Measurements from ENCODE around the gene NPBWR2.
A peak's percentile ranks its signal among the peaks of the same experiment; 100 is the strongest.

Gene NPBWR2

DNA sequence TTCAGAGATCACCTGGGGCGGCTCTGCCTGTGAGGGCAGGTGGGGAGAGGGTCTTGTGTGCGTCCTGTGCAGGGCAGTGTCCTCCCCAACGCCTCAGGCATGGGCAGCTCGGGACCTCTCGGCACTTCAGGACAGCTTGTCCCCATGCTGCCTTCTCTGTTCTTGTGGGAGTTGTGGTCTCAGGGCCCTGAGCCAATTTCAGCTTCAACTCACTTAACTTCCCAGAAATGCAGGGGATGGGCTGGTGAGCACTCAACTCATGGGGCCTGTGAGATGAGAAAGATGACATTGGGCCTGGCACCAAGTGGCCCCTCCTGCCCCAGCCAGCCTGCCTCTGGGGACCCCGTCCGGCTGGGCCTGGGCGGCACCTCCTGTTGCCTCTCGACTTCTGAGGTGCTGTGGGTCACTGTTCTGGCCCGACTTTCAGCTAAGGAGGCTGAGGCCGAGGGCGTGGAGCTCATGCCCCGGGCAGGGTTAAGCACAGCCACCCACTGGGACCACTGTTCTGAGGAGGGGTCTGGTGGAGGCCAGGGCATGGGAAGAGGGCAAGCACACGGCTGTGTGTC, 34.8 kb downstream of the NPBWR2 start:
- no peak for DNase-seq (ENCODE audit: low read depth in 2 of 2)

DNA sequence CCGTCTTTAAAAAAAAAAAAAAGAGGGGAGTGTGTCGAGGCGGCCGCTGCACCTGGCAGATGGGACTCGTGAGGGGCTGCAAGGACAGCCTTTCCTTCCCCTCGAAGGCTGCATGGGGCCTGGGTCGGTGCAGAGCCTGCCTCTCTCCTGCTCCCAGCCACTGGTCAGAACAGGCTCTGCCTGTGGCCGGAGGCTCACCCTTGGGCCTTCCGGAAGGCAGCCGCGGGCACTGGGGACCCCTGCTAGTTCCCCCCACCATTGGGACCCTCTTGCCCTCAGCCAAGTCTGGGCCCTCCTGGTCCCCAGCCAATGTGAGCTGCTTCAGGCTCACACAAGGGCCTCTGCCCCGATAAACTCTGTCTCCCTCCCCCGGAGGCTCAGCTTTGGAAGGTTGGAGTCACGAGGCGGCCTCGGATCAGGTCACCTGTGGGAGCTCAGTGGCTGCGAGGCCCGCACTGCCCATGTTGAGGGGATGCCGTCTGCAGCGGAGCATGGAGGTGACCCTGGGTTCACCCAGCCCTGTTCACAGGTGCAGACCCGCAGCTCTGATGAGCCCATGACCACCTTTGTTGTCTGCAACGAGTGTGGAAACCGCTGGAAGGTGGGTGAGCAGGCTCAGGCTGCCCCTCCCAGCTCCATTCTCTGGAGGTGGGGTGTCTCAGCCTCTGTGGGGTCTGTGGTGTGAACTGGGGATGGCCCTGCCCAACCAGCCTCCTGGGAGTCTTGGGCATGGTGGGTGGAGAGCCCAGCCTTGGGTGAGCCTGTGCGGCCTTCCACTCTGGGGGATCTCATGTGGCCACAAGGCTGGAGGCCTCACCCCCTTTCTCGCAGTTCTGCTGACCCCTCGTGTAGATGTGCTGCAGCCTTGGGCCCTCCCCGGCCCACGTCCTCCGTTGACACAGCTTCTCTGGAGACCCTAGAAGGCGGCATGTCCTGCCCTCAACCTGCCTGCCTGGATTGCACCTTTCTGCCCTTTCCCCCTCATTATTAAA, 35.7 kb downstream of the NPBWR2 start:
- no peak for DNase-seq (ENCODE audit: low read depth in 2 of 2)

DNA sequence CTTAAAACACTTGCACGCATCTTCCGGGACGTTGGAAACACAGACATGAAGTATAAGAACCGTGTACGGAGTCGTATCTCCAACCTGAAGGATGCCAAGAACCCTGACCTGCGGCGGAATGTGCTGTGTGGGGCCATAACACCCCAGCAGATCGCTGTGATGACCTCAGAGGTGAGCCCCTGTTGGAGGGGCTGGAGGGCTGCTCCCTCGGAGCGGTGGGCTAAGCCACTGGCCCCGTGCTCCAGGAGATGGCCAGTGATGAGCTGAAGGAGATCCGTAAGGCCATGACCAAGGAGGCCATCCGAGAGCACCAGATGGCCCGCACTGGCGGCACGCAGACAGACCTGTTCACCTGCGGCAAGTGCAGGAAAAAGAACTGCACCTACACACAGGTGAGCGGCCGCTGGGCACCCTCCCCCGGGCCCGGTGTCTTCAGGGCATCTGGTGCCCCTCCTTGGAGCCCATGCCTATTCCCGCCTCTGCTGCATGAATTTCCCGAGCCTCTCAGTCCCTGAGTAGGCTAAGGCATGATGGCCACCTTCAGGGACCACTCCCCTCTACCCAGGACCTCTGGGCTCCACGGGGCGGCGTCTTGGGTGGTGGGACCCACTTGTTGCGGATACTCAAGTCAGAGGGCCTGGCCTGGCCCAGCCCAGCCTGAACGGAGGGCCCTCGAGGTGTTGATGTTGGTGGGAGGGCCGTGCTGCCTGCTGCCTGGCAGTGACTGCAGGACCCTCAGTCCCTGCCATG, 36.9 kb downstream of the NPBWR2 start:
- DNase-seq (ENCODE audit: low read depth in 2 of 2) = no peak

DNA sequence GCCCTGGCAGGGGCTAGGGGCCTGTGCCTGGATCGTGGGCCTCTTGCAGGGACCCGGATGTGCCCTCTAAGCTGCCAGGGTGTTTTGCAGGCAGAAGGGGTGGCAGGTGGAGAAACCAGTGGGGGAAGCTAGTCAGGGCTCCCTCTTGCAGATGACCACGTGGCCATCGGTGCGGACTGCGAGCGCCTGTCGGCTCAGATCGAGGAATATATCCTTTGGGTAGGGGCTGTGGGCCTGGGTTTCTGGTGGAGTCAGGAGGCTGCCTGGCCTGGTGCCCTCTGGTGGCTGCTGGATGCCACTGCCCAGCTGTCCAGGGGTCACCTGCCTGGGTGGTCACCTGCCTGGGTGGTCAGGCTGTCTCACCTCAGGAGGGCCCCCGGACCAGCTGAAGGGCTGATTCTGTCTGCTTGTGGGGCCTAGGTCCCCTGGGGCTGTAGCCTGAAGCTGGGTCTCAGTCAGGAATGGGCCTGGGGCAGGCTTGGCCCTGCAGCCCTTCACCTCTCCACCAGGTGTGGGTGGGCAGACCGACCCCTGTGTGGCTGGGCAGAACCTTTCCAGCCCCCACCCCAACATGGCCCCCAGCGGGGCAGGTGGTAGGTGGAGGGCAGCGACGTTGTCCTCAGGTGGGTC, 37.6 kb downstream of the NPBWR2 start:
- DNase-seq (ENCODE audit: low read depth in 2 of 2) = no peak

- DNase-seq (ENCODE audit: low read depth in 2 of 2) = no peak
These were observed 38.2 kb downstream of the NPBWR2 start for GRCh38 chr20:64069209-64069613.

- DNase-seq (ENCODE audit: low read depth in 2 of 2) = no peak
These were observed 38.8 kb downstream of the NPBWR2 start for GRCh38 chr20:64068386-64069208.

DNA sequence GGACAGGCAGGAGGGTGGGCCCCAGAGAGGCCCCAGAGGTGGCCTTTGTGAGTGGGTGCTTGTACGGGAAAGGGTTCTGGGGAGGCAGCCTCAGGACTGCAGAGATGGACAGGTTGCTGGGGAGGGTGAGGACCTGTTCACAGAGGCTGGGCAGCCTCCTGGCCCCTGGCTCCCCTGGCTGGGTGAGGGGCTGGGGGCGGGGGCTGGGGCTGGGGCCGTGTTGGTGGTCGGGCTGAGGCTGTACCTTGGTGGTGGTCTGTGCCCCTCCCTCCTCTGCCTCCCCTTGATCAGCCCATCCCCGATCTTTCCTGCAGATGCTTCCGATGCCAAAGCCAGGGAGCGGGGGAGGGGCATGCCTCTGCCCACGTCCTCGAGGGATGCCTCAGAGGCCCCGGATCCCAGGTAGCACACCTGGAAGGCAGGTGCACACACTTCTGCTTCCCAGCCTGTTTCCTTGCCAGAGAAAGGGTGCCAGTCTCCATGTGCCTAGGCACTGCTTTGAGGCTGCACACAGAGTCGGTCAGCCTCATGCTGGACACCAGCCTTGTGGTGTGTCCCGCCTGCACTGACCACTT, 39.5 kb downstream of the NPBWR2 start:
- no peak for DNase-seq (ENCODE audit: low read depth in 2 of 2)

GRCh38 chr20:64067005-64067632, 40.2 kb downstream of the NPBWR2 start:
- DNase-seq (ENCODE audit: low read depth in 2 of 2) = no peak

GRCh38 chr20:64065974-64066343, 41.4 kb downstream of the NPBWR2 start:
- no peak for DNase-seq (ENCODE audit: low read depth in 2 of 2)

DNA sequence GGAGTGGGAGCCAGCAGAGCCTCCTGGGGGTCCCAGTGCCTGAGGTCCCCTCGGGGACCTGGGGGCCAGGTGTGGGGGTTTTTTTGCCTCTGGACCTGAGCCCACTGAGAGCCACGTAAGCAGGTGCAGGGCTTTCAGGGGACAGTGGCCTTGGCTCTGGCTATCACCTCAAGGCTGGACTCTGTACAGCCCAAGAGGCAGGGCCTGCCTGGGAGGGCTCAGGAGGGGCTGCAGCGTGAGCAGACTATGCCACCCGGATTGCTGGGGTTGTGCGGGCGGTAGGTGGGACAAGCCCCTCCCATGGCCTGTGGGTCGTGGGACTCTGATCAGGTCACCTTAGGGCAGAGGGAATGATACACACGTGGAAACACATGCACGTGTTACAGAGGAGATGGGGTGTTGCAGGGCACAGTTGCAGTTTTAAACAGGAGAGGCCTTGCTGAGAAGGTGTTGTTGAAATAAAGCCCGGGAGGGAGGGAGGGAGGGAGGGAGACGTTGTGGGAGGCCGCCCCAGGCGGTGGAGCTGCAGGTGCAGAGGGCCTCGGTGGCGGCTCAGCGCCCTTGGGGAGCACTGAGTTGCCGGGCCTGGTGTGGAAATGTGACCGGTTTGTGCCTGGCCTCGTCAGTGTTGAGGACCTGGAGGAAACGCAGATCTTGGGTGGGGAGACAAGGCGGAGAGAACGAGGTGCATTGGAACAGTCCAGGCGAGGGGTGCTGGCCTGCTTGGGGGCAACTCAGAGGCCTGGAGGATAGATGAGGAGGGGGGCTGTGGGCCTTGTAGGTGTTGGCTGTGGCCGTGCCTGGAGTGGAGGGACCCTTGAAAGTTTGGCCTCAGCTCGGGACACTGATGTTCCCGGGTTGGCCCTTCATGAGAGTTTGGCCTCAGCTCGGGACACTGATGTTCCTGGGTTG, 42.0 kb downstream of the NPBWR2 start:
- no peak for DNase-seq (ENCODE audit: low read depth in 2 of 2)

DNA sequence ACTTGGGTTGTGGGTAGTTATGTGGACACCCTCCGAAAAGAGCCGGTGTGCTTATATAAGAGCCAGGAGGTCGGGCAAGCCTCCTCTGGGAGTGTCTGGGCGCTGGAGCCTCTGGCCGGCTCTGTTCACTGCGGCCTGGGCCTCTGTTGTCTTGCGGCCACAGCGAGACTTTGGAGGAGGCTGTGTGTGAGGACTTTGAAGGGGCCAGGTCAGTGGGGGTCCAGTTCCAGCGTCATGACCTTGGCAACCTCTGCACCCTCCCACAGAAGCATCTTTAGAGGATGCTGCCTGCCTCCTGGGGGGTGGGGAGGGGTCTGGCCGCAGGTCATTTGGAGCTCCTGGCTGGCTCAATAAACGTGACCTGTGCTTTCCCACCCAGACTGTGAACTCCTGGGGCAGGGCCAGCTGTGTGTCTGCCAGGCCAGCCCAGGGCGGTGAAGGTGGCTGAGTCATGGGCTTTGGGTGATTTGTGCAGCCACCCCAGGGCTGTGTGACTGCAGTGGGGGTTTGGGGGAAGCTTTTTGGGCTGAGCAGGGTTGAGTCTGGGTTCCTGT, 43.1 kb downstream of the NPBWR2 start:
- no peak for DNase-seq (ENCODE audit: low read depth in 2 of 2)

GRCh38 chr20:64063389-64064144, 43.8 kb downstream of the NPBWR2 start:
- DNase-seq (ENCODE audit: low read depth in 2 of 2) = no peak

GRCh38 chr20:64062596-64063388, 44.6 kb downstream of the NPBWR2 start, which contains the start of gene TCEA2:
Gene TCEA2, plus strand, starts transcription at chr20:64063198. Its CDS starts 115 bp downstream, at chr20:64063313.
- DNase-seq (ENCODE audit: low read depth in 2 of 2) = peak; percentile 89

GRCh38 chr20:64062276-64062595, 45.1 kb downstream of the NPBWR2 start:
- no peak for DNase-seq (ENCODE audit: low read depth in 2 of 2)

GRCh38 chr20:64058536-64058935, 48.8 kb downstream of the NPBWR2 start:
- no peak for DNase-seq (ENCODE audit: low read depth in 2 of 2)

DNA sequence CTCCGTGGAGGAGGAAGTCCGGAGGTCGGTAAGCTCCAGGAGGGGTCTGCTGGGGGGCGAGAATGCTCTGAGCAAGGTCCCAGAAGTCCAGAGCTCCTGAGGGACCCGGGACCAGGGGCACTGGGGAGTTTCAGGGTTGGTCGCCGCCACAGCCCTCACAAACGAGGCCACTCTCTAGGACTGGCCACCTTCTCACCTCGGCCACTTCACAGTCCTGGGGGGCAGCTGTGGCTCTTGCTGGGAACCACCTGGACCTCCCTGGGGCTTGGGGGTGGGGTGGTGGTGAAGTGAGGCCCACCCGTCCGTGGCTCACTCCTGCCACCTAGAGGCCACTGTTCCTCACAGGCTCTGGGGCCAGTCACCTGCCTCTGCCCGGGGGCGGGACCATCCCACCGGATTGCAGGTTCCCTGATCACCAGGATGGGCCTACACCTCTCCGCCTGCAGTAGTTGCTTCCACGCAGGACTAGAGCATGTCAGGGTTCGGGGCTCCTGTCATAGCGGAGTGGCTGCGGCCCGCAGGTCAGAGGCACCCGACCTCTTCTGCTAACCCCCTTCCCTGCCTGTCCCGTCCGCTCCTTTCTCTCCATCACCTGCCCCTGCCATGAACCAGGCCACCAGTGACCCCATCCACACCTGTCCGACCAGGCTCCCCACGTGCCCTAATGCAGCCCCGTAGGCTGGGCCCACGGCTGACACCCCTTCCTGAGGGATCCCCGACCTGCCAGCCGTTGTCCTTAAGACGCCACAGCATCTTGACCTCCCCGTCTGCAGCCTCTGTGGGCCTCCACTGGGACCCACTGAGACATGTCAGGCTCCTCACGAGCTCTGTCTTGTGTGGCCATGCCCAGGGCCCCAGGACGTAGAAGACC, 49.5 kb downstream of the NPBWR2 start:
- DNase-seq (ENCODE audit: low read depth in 2 of 2) = no peak

All from fibroblast of skin of left quadriceps (primary cell).